HFFc6 (cell line): Measurements from ENCODE around the gene PLAAT5. TPM values are rescaled to one million over a fixed set of nuclear protein-coding genes. Genes with fewer than 3 reads are reported as not detected.
"Not testable (repeated sequence)": the region's sequence is repeated elsewhere in the genome, so short reads cannot be mapped to it uniquely, and the experiment has no call there.

Source experiments
- DNase-seq: peaks from one replicate; pipeline ENCODE4 v3.0.0-alpha.2; 2018
- H3K27ac Mint-ChIP-seq: 2 replicates; pipeline ENCODE4 v1.8.0; 2020; ENCODE audit warnings: mild to moderate bottlenecking, mixed read lengths
- H3K27me3 Mint-ChIP-seq: 2 replicates; pipeline ENCODE4 v1.8.0; 2021; ENCODE audit warnings: mild to moderate bottlenecking, moderate library complexity, mixed read lengths; ENCODE audit not compliant: insufficient read depth
- H3K36me3 Mint-ChIP-seq: 2 replicates; pipeline ENCODE4 v1.8.0; 2021; ENCODE audit warnings: low read depth, mixed read lengths
- H3K4me1 Mint-ChIP-seq: 2 replicates; pipeline ENCODE4 v1.8.0; 2020; ENCODE audit warnings: low read depth, mixed read lengths
- H3K4me3 Mint-ChIP-seq: 2 replicates; pipeline ENCODE4 v1.8.0; 2020; ENCODE audit warnings: mild to moderate bottlenecking, moderate library complexity, mixed read lengths
- H3K9me3 Mint-ChIP-seq: 2 replicates; pipeline ENCODE4 v1.8.0; 2020; ENCODE audit warnings: mild to moderate bottlenecking, mixed read lengths
- total RNA-seq, 6 experiments: library from RNA; stranded (reverse); fragmentation: NEBNext Ultra II Directional; extraction: Animal tissue kit (Norgen Biotek cat#: 25700); gene quantifications; 2 replicates in 1 of 6; 3 replicates in 5 of 6; pipeline ENCODE4 v1.2.3, GENCODE V29; 2021
- TF ChIP-seq, protein P1 (sequence below): fragments of 200-600 bp; sonication (generic); IDR thresholded peaks from 2 replicates; pipeline ENCODE4 v1.5.0; 2021; ENCODE audit warnings: antibody characterized with exemption, mild to moderate bottlenecking

Gene PLAAT5
- total RNA-seq, 6 experiments from 2014 or later = not detected

DNA sequence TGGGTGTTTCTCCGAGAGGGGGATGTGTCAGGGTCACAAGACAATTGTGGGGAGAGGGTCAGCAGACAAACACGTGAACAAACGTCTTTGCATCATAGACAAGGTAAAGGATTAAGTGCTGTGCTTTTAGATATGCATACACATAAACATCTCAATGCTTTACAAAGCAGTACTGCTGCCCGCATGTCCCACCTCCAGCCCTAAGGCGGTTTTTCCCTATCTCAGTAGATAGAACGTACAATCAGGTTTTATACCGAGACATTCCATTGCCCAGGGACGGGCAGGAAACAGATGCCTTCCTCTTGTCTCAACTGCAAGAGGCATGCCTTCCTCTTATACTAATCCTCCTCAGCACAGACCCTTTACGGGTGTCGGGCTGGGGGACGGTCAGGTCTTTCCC lies 37.2 kb upstream of the PLAAT5 start:
- not testable (repeated sequence) for H3K27ac Mint-ChIP-seq, DNase-seq, H3K9me3 Mint-ChIP-seq, H3K4me3 Mint-ChIP-seq, H3K36me3 Mint-ChIP-seq
- Mint-ChIP-seq H3K27me3 (peaks cover 10% of the 10 kb centered on the region), H3K4me1 (peaks cover 15% of the 10 kb centered on the region)

DNA sequence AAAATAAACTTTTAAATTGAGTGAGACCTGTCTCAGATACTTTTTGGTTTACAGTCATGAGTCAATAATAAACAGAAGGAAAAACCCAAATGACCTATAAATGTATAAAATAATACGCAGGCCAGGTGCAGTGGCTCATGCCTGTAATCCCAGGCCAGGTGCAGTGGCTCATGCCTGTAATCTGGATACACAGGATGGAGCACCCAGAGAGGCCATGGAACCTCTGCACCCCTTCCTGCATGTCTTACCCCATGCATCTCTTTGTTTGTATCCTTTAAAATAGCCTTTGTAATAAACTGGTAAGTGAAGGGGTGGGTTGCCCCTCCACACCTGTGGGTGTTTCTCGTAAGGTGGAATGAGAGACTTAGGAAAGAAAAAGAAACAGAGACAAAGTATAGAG lies 36.7 kb upstream of the PLAAT5 start:
- Mint-ChIP-seq H3K9me3 (peaks cover 7% of the 10 kb centered on the region), H3K4me1 (peaks cover 15% of the 10 kb centered on the region), H3K36me3 (no peaks in the 10 kb centered on the region), H3K27ac (no peak overlapping the region), H3K4me3 (no peak overlapping the region), H3K27me3 (peaks cover 10% of the 10 kb centered on the region)
- no peak for DNase-seq
- TF ChIP-seq, protein P1, sequence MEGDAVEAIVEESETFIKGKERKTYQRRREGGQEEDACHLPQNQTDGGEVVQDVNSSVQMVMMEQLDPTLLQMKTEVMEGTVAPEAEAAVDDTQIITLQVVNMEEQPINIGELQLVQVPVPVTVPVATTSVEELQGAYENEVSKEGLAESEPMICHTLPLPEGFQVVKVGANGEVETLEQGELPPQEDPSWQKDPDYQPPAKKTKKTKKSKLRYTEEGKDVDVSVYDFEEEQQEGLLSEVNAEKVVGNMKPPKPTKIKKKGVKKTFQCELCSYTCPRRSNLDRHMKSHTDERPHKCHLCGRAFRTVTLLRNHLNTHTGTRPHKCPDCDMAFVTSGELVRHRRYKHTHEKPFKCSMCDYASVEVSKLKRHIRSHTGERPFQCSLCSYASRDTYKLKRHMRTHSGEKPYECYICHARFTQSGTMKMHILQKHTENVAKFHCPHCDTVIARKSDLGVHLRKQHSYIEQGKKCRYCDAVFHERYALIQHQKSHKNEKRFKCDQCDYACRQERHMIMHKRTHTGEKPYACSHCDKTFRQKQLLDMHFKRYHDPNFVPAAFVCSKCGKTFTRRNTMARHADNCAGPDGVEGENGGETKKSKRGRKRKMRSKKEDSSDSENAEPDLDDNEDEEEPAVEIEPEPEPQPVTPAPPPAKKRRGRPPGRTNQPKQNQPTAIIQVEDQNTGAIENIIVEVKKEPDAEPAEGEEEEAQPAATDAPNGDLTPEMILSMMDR = no peak

DNA sequence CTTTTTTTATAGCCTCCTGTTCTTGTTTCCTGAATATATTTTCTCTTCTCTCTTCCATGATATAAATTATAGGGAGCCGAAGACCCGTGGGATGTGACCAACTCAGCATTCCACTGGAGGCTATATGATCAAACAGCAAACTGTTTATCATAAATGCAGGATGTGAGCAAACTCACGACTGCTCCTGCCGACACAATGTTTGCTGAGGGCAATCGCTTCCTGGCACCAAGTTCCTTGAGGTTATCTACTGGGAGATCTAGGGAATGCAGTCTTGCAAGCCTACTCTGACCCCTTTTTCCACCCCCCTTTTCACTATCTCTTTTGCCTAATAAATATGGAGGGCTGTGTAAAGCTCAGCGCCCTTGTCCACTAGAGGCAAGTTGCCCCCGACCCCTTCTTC lies 32.2 kb upstream of the PLAAT5 start:
- peaks cover 7% of the 10 kb centered on the region for H3K27me3 Mint-ChIP-seq
- no peak overlapping the region for H3K27ac Mint-ChIP-seq
- H3K4me1 Mint-ChIP-seq = peaks cover 14% of the 10 kb centered on the region
- TF ChIP-seq, protein P1 = no peak
- H3K36me3 Mint-ChIP-seq = no peaks in the 10 kb centered on the region
- peaks cover 7% of the 10 kb centered on the region for H3K9me3 Mint-ChIP-seq
- DNase-seq = no peak
- no peak overlapping the region for H3K4me3 Mint-ChIP-seq

DNA sequence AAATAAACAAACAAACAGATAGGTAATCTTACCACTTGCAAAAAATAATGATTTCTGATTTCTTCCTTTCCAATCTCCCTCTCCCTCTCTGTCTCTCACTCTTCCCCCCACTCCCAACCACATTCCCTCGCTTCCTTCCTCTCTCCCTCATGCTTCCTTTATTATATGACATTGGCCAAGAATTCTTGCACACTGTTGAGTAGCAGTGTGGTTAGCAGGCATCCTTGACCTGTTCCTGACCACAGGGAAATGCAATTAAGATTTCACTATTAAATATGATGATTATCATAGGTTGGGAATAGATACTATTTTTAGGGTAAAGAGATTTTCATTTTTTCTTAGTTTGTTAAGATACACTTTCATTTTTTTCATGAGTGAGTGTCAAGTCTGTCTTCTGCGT lies 30.9 kb upstream of the PLAAT5 start:
- peaks cover 17% of the 10 kb centered on the region for H3K4me1 Mint-ChIP-seq
- TF ChIP-seq, protein P1 = no peak
- no peak for DNase-seq
- peaks cover 4% of the 10 kb centered on the region for H3K27me3 Mint-ChIP-seq
- no peaks in the 10 kb centered on the region for H3K36me3 Mint-ChIP-seq
- no peak overlapping the region for H3K27ac Mint-ChIP-seq
- no peak overlapping the region for H3K4me3 Mint-ChIP-seq
- peaks cover 7% of the 10 kb centered on the region for H3K9me3 Mint-ChIP-seq

DNA sequence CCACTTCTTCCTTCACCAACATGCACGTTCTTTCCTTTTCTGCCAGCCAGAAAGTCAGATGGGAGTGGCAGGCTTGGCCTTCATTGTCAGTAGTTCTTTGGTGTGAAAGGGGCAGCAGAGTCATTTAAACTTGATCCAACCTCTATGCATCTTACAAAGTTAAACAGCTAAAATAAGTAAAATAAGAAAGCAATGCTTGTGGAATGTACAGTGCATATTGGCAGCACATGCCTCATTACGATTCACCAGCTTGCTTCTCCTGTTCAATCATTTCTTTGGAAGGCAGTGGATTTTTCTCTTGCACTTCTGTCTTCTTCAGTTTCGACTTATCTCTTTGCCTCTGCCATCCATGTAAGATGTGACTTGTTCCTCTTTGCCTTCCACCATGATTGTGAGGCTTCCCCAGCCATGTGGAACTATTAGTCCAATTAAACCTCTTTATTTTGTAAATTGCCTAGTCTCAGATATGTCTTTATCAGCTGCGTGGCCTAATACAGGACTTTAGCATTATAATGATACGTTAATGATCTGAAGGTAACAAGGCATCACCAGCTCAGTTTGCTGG lies 29.7 kb upstream of the PLAAT5 start:
- H3K27me3 Mint-ChIP-seq = peaks cover 4% of the 10 kb centered on the region
- TF ChIP-seq, protein P1 = no peak
- H3K4me3 Mint-ChIP-seq = no peak overlapping the region
- no peak overlapping the region for H3K27ac Mint-ChIP-seq
- peaks cover 7% of the 10 kb centered on the region for H3K9me3 Mint-ChIP-seq
- H3K36me3 Mint-ChIP-seq = no peaks in the 10 kb centered on the region
- H3K4me1 Mint-ChIP-seq = peaks cover 17% of the 10 kb centered on the region
- DNase-seq = no peak

- H3K4me1 Mint-ChIP-seq = peaks cover 17% of the 10 kb centered on the region
Measured at GRCh38 chr11:63518548-63518947, 27.6 kb upstream of the PLAAT5 start.

More at GRCh38 chr11:63518548-63518947, 27.6 kb upstream of the PLAAT5 start:
- TF ChIP-seq, protein P1 = no peak
- peak; percentile 34 for DNase-seq
- Mint-ChIP-seq H3K27me3 (peaks cover 7% of the 10 kb centered on the region), H3K27ac (no peak overlapping the region), H3K4me3 (no peak overlapping the region), H3K9me3 (peaks cover 4% of the 10 kb centered on the region), H3K36me3 (no peaks in the 10 kb centered on the region)
